Measurements from ENCODE around the gene CRYBG1. TPM values are rescaled to one million over a fixed set of nuclear protein-coding genes. Genes with fewer than 3 reads are reported as not detected.

The CRYBG1 gene
- total RNA-seq, 1 experiment from 2014 or later: 10.1 TPM

GRCh38 chr6:106430466-106430865, 69.9 kb downstream of the CRYBG1 start (continued):
- TF ChIP-seq E2F4 (CRISPR knock-in tag; IDR thresholded peaks at IDR 0.05; ENCODE audit: borderline replicate concordance, low read depth) (no peak), PREB (CRISPR knock-in tag; IDR thresholded peaks at IDR 0.05; ENCODE audit: borderline replicate concordance) (no peak), CREB1 (CRISPR knock-in tag; IDR thresholded peaks at IDR 0.05) (no peak), NFYB (CRISPR knock-in tag; conservative IDR thresholded peaks at IDR 0.05; ENCODE audit: low read depth) (no peak), JUN (CRISPR knock-in tag; IDR thresholded peaks at IDR 0.05) (no peak), HMGA2 (CRISPR knock-in tag; IDR thresholded peaks at IDR 0.05) (no peak), SP1 (CRISPR knock-in tag; conservative IDR thresholded peaks at IDR 0.05) (no peak), FOXP1 (CRISPR knock-in tag; IDR thresholded peaks at IDR 0.05; ENCODE audit: borderline replicate concordance) (no peak), RORB (CRISPR knock-in tag; IDR thresholded peaks at IDR 0.05) (no peak), ZNF138 (CRISPR knock-in tag; conservative IDR thresholded peaks at IDR 0.05) (no peak)

- Mint-ChIP-seq H3K4me1 (no peaks in the 10 kb centered on the region), H3K27ac (no peak overlapping the region), H3K27me3 (ENCODE audit: low read depth) (no peaks in the 10 kb centered on the region), H3K9me3 (no peaks in the 10 kb centered on the region), H3K36me3 (no peaks in the 10 kb centered on the region), H3K4me3 (no peak overlapping the region)
- no peak for DNase-seq (ENCODE audit: low spot score)
- TF ChIP-seq ETV6 (CRISPR knock-in tag; IDR thresholded peaks at IDR 0.05) (no peak), TP53 (CRISPR knock-in tag; IDR thresholded peaks at IDR 0.05) (no peak), JAZF1 (CRISPR knock-in tag; IDR thresholded peaks at IDR 0.05) (no peak), FOXP1 (CRISPR knock-in tag; IDR thresholded peaks at IDR 0.05; ENCODE audit: borderline replicate concordance) (no peak), AR (CRISPR knock-in tag; IDR thresholded peaks at IDR 0.05) (no peak), OVOL2 (CRISPR knock-in tag; IDR thresholded peaks at IDR 0.05; ENCODE audit: borderline replicate concordance) (no peak), NFATC4 (CRISPR knock-in tag; IDR thresholded peaks at IDR 0.05) (no peak), ZNF263 (CRISPR knock-in tag; IDR thresholded peaks at IDR 0.05; ENCODE audit: low read depth) (no peak)
- ChIA-PET CTCF (interaction anchor here (0.6 kb wide), 1 partner anchor 1340 kb away, joined by 3 read pairs; no protein-coding TSS in a partner anchor), POLR2A (interaction anchor here (0.6 kb wide), 1 partner anchor 42 kb away, joined by 4 read pairs; no protein-coding TSS in a partner anchor)
- ATAC-seq: no peak
These were observed 70.9 kb downstream of the CRYBG1 start for GRCh38 chr6:106431405-106431804.

- CTCF ChIA-PET: interaction anchor here (0.6 kb wide), 1 partner anchor 1341 kb away, joined by 3 read pairs; no protein-coding TSS in a partner anchor
- Mint-ChIP-seq H3K27ac (no peak overlapping the region), H3K36me3 (no peaks in the 10 kb centered on the region), H3K4me1 (no peaks in the 10 kb centered on the region), H3K9me3 (no peaks in the 10 kb centered on the region), H3K4me3 (no peak overlapping the region), H3K27me3 (ENCODE audit: low read depth) (no peaks in the 10 kb centered on the region)
- POLR2A ChIA-PET: no interaction called here
- no peak for DNase-seq (ENCODE audit: low spot score)
- TF ChIP-seq IRF2 (CRISPR knock-in tag; IDR thresholded peaks at IDR 0.05; ENCODE audit: borderline replicate concordance, low read depth): no peak
- ATAC-seq: no peak
These were observed 71.5 kb downstream of the CRYBG1 start for GRCh38 chr6:106431972-106432371.

All from WTC11 (cell line).